Measurements from ENCODE around the gene TERT.

Gene TERT

DNA sequence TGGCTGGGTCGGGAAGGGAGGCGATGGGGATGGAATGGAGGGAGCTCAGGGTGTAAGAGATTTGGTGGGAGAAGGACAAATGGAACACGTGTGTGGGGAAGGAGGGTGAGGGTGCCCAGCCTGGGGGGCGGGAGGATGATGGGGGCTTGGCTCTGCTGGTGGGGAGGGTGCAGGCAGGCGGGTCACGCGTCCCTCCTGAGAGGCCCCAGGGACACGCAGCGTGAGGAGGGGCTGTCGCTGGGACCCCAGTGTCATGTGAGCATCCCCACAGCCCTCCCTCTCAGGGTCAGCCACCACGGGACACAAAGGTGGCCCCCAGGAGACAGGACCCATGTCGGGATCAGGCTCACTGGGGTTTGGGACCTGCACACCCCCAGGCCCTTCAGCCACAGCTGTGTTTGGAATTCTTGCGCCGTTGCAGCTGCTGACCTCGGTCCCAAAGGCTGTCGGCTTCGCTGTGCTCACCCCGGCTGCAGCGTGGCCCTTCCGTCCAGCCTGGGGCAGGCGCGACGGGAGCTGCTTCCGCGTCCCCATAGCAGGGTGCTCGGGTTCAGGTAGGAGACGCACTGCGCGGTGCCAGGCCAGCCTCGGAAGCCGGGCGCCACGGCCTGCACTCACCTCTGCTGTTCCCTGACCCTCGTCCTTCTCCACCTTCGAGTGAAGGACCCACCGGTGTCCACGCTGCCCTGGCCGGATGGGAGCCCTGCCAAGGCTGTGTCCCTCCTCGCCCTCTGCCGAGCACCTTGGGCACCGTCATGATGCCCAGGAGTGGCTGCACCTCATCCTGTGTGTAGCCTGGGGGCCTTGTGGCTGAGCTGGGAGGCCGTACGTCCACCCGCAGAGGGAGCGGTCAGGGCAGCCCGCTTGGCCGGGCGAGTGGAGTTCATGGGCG lies 88.1 kb downstream of the TERT start:
- DNase-seq (ENCODE audit: low read depth in 2 of 2): no peak

DNA sequence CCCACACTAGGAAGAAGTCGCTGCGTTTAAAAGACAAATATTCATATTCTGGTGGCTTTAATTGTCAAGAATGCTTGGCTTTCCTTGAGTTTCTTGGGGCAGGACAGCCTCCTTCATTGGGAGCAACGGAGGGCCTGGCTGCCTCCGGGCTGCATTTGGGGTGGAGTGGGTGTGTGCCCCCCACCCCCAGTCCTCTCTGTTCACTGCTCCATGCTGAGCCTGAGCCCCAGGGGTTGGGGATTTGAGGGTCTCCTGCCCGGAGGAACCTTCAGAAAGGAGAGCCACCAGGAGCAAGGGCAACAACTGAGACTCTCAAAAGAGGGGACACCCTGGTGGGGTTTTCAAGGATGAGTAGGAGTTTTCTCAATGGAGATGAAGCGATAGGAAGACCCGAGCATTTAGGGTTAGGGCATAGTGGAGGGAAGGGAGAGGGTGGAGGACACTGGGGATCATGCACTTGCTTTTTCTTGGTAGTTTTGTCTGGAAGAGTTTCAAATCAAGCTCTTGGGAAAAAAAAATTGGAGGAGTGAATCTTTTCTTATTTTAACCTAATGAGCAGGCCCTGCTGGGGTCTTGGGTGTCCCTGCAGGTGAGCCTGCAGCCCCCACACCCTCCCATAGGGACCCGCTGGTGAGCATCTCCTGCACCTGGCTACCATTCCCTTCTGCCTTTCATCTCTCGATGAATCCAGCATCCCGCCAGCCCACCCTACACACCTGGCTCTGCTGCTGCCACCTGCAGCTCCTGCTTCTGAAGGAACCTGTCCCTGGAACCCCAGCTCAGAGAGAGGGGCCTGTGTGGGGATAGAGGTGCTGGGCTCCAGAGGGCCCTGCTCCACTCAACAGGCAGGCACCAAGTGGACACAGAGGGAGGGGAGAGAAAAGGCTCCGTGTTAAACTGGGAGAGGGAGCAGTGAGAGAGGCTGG lies 89.3 kb downstream of the TERT start:
- no peak for DNase-seq (ENCODE audit: low read depth in 2 of 2)

DNA sequence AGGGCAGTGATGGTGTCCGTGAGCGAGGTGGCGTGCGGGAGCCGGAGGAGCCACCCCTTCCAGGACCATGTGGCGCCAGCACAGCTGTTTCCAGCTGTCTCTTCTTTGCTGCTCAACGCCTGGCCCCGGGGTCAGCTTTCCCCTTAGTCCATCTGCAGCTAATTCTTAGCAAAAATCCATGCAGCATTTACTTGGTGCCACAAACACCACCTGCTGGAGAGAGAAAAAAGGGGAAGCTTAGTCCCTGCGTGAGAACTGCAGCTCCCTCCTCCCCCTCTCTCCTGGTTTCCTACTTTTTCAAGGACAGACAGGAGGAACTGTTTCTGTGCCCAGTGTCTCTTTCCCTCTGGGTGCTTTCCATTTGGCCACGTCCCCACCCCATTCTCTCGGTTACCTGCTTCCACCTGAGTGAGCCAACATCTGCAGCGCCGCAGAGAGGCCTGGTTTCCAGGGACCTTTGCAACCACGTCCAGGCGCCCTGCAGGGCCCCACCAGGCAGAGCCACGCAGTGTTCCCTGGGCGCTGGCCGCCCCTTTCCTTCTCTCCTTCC lies 90.1 kb downstream of the TERT start:
- no peak for DNase-seq (ENCODE audit: low read depth in 2 of 2)

DNA sequence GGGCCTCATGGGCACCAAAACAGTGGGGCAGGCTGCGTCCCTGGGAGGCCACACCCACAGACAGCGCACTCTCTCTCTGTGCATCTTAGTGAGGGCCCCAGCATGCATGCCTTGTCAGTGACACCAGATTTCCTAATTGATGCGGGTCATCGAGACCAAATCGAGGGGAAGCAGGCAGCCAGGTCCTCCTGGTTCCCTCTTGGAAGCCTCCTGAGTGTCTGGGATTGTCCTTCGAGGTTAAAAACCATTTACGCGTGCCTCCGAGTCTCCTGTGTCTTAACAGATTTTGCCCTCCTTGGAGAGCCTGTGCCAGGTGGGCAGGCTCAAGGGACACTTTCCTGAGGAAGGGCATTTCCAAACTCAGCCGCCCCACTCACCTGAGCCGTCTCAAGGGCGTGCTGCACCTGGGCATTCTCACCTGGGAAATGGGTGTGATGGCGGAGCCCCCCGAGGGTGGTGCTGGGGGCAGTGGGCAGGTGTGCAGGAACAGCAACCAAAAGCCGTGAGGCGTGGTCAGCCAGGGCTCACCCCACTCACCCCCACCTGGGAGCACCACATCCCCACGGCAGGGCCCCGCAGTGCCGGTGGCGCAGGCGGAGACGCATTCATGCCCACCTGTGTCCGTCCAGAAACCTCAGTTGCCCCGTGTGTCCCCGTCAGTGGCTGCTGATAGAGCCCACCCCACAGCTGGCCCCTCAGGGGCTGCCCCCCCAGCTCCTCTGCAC lies 90.7 kb downstream of the TERT start:
- DNase-seq (ENCODE audit: low read depth in 2 of 2): no peak

DNA sequence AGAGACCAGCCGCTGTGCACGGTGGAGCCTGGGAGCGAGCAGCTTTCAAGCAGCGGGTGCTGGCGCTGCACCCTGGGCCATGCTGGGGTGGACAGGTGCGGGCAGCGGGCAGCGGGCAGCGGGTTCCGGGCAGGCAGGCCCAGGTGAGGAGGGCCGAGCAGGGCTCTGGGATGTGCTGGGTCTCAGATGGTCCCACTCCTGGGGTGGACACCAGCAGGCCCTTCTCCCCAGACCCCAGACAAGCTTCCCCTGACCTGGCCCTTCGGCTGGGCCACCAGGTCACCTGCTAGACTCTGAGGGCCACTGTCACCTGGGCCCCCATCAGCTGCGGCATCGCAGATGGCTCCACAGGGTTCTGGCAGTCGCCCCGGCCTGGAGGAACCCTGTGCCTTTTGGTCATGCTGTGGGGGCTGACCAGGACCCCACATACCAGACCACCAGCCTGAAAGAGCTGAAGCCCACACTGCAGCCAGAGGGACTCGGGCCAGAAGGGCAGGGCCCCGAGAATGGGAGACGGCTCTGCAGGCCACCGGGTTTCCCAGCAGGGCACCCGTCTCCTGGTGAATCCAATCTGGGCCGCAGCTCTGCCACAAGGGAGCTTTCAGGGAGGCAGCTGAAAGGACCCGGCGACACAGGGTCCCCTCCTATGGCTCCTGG lies 91.4 kb downstream of the TERT start:
- DNase-seq (ENCODE audit: low read depth in 2 of 2): no peak
